ENCODE measurements around the gene PTPRM.

DNA sequence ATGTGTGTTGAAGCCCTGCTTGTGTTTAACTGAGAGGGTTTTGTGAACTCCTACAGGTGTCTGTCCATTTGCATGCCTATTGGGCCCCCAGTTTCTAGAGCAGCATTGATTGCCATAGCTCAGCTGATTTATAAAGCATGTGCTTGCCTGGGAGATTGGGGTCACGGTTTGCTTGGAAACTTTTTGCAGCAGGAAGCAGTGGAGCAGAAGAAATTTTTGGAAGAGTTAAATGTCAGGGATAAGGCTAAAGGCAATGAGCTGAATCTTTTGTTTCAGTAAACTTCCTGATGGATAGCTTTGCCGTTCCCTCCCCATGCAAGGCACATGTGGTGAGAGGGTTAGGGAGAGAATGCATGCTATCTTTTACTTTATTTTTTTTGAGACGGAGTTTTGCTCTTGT, 102.2 kb downstream of the PTPRM start:
- TF ChIP-seq CTCF (IDR thresholded peaks at IDR 0.05): no peak
- no peak for TF ChIP-seq REST (IDR thresholded peaks at IDR 0.05; ENCODE audit: insufficient read depth in 1 of 2, low read depth in 2 of 2, low read length in 1 of 2)

Measured in Panc1 (cell line).